HepG2 (cell line): Measurements from ENCODE around the gene CCDC69. TPM values are rescaled to one million over a fixed set of nuclear protein-coding genes. Genes with fewer than 3 reads are reported as not detected.

Experiments used
- BATF2 ChIP-seq: sonication (generic); formaldehyde crosslinking; IDR thresholded peaks from 2 replicates; pipeline ENCODE4 v1.8.0; 2022; ENCODE audit warnings: mild to moderate bottlenecking, missing genetic modification reagents, moderate library complexity
- GATAD2A ChIP-seq: IDR thresholded peaks from 2 replicates; pipeline ENCODE4 v1.6.1; 2016
- KAT8 ChIP-seq: IDR thresholded peaks from 2 replicates; pipeline ENCODE4 v1.6.1; 2016; ENCODE audit warnings: missing genetic modification reagents, missing compliant biosample characterization
- TFDP1 ChIP-seq: IDR thresholded peaks from 2 replicates; pipeline ENCODE4 v1.6.1; 2016; ENCODE audit warnings: missing compliant biosample characterization, missing genetic modification reagents, borderline replicate concordance
- ZNF232 ChIP-seq: sonication (generic); formaldehyde crosslinking; IDR thresholded peaks from 2 replicates; pipeline ENCODE4 v1.4.0; 2020; ENCODE audit warnings: missing genetic modification reagents, borderline replicate concordance
- polyA plus RNA-seq, 8 experiments: library from polyadenylated mRNA; depleted of rRNA in 3 of 8; stranded (reverse) in 7 of 8; unstranded in 1 of 8; fragments of >200 nt; fragmentation: Illumina TruSeq in 4 of 8; extraction: Trizol in 4 of 8; gene quantifications; 2 replicates each; pipeline versions ENCODE4 v1.2.1 to v1.2.3, GENCODE V29; 2011 to 2016; ENCODE audit warnings: low read depth in 4 of 8, missing spikeins in 1 of 8, mixed read lengths in 1 of 8; ENCODE audit not compliant: insufficient read depth in 1 of 8
- total RNA-seq, 5 experiments: library from RNA; depleted of rRNA; stranded (reverse); fragments of >200 nt; fragmentation: Illumina TruSeq; extraction: Trizol; gene quantifications; 2 replicates each; pipeline ENCODE4 v1.2.3, GENCODE V29; 2016; ENCODE audit warnings: low read depth in 1 of 5
- TF ChIP-seq, protein P1 (sequence below), 2 experiments: fragments of 450-650 bp in 1 of 2; sonication (generic) in 1 of 2; formaldehyde crosslinking in 1 of 2; IDR thresholded peaks; 2 replicates each; pipeline versions ENCODE4 v1.6.1 to v1.8.0; 2016 to 2022; ENCODE audit warnings: antibody characterized with exemption in 1 of 2, mild to moderate bottlenecking in 1 of 2, missing genetic modification reagents in 1 of 2
- TF ChIP-seq, protein P2 (sequence below): sonication (generic); formaldehyde crosslinking; IDR thresholded peaks from 2 replicates; pipeline ENCODE4 v1.4.0; 2020; ENCODE audit warnings: missing genetic modification reagents
- TF ChIP-seq, protein P3 (sequence below): sonication (generic); formaldehyde crosslinking; IDR thresholded peaks from 2 replicates; pipeline ENCODE4 v1.4.0; 2020; ENCODE audit warnings: missing genetic modification reagents

CCDC69 gene
- total and polyA plus RNA-seq, 2 of the 13 experiments (the other 11 are each of a cell fraction or from before 2014, with no cell fraction given): 12.2 to 45.2 TPM

- TF ChIP-seq, protein P1, sequence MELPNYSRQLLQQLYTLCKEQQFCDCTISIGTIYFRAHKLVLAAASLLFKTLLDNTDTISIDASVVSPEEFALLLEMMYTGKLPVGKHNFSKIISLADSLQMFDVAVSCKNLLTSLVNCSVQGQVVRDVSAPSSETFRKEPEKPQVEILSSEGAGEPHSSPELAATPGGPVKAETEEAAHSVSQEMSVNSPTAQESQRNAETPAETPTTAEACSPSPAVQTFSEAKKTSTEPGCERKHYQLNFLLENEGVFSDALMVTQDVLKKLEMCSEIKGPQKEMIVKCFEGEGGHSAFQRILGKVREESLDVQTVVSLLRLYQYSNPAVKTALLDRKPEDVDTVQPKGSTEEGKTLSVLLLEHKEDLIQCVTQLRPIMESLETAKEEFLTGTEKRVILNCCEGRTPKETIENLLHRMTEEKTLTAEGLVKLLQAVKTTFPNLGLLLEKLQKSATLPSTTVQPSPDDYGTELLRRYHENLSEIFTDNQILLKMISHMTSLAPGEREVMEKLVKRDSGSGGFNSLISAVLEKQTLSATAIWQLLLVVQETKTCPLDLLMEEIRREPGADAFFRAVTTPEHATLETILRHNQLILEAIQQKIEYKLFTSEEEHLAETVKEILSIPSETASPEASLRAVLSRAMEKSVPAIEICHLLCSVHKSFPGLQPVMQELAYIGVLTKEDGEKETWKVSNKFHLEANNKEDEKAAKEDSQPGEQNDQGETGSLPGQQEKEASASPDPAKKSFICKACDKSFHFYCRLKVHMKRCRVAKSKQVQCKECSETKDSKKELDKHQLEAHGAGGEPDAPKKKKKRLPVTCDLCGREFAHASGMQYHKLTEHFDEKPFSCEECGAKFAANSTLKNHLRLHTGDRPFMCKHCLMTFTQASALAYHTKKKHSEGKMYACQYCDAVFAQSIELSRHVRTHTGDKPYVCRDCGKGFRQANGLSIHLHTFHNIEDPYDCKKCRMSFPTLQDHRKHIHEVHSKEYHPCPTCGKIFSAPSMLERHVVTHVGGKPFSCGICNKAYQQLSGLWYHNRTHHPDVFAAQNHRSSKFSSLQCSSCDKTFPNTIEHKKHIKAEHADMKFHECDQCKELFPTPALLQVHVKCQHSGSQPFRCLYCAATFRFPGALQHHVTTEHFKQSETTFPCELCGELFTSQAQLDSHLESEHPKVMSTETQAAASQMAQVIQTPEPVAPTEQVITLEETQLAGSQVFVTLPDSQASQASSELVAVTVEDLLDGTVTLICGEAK (IDR thresholded peaks at IDR 0.05): no peak
- TF ChIP-seq, protein P1 (CRISPR knock-in tag; IDR thresholded peaks at IDR 0.05): no peak
- 0 out of 2 replicates have a peak, but pooled peaks have one; percentile 18 for TF ChIP-seq TFDP1 (CRISPR knock-in tag)
- TF ChIP-seq, protein P2, sequence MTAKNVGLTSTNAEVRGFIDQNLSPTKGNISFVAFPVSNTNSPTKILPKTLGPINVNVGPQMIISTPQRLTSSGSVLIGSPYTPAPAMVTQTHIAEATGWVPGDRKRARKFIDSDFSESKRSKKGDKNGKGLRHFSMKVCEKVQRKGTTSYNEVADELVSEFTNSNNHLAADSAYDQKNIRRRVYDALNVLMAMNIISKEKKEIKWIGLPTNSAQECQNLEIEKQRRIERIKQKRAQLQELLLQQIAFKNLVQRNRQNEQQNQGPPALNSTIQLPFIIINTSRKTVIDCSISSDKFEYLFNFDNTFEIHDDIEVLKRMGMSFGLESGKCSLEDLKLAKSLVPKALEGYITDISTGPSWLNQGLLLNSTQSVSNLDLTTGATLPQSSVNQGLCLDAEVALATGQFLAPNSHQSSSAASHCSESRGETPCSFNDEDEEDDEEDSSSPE (CRISPR knock-in tag): 0 out of 2 replicates have a peak, but pooled peaks have one; percentile 9
- TF ChIP-seq KAT8 (CRISPR knock-in tag): peak; percentile 4; the same call in 1 of the 2 replicates
- TF ChIP-seq BATF2 (CRISPR knock-in tag): 0 out of 2 replicates have a peak, but pooled peaks have one; percentile 37
- TF ChIP-seq, protein P3, sequence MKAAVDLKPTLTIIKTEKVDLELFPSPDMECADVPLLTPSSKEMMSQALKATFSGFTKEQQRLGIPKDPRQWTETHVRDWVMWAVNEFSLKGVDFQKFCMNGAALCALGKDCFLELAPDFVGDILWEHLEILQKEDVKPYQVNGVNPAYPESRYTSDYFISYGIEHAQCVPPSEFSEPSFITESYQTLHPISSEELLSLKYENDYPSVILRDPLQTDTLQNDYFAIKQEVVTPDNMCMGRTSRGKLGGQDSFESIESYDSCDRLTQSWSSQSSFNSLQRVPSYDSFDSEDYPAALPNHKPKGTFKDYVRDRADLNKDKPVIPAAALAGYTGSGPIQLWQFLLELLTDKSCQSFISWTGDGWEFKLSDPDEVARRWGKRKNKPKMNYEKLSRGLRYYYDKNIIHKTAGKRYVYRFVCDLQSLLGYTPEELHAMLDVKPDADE (CRISPR knock-in tag): no peak
- TF ChIP-seq GATAD2A (CRISPR knock-in tag): peak; percentile 29; the same call in 1 of the 2 replicates
- TF ChIP-seq ZNF232 (CRISPR knock-in tag): no peak
These were observed 65.6 kb downstream of the CCDC69 start (continued) for GRCh38 chr5:151158287-151158661.
